Activated CD4-positive, alpha-beta memory T cell treated with anti-CD3 and anti-CD28 coated beads for 36 hours (primary cell): Measurements from ENCODE around the gene ISOC1. TPM values are rescaled to one million over a fixed set of nuclear protein-coding genes. Genes with fewer than 3 reads are reported as not detected.

Source experiments
- CTCF ChIA-PET: fragments of 350-600 bp; sonication (Branson Sonifier 250); formaldehyde crosslinking; loops from one replicate; lab custom pipeline; 2021; ENCODE audit warnings: antibody characterized with exemption, inconsistent platforms; lab: Charles Lee
- POLR2A ChIA-PET: fragments of 350-600 bp; sonication (Branson Sonifier 250); formaldehyde crosslinking; loops from one replicate; lab custom pipeline; 2021; ENCODE audit warnings: antibody characterized with exemption; lab: Charles Lee
- DNase-seq: peaks from one replicate; pipeline ENCODE4 v3.0.0-alpha.2; 2020
- H3K27ac Mint-ChIP-seq: one replicate; pipeline ENCODE4 v1.8.0; 2021; ENCODE audit warnings: mixed read lengths
- H3K27me3 Mint-ChIP-seq: one replicate; pipeline ENCODE4 v1.8.0; 2021; ENCODE audit warnings: mixed read lengths
- H3K36me3 Mint-ChIP-seq: one replicate; pipeline ENCODE4 v1.8.0; 2021; ENCODE audit warnings: mixed read lengths
- H3K4me1 Mint-ChIP-seq: one replicate; pipeline ENCODE4 v1.8.0; 2021; ENCODE audit warnings: low read depth, mixed read lengths
- H3K4me3 Mint-ChIP-seq: one replicate; pipeline ENCODE4 v1.8.0; 2021; ENCODE audit warnings: mild to moderate bottlenecking, mixed read lengths
- H3K9me3 Mint-ChIP-seq: one replicate; pipeline ENCODE4 v1.8.0; 2021; ENCODE audit warnings: mixed read lengths
- intact Hi-C: fragments of 100-400 bp; cut with micrococcal nuclease; formaldehyde crosslinking; loops from one replicate; pipeline ENCODE4 v1.15.1; 2023
- microRNA-seq: library from miRNA; unstranded; fragments of <30 nt; microRNA quantifications from one replicate; pipeline ENCODE4 v1.2.0, GENCODE V29; 2022; ENCODE audit warnings: borderline number of aligned reads, borderline microRNAs expressed, borderline replicate concordance
- total RNA-seq, 2 experiments: library from RNA; stranded (reverse); gene quantifications; one replicate each; pipeline ENCODE4 v1.2.3, GENCODE V29; 2021

ISOC1 gene
- total RNA-seq, 2 experiments from 2014 or later, result 23.3 to 25.1 TPM

DNA sequence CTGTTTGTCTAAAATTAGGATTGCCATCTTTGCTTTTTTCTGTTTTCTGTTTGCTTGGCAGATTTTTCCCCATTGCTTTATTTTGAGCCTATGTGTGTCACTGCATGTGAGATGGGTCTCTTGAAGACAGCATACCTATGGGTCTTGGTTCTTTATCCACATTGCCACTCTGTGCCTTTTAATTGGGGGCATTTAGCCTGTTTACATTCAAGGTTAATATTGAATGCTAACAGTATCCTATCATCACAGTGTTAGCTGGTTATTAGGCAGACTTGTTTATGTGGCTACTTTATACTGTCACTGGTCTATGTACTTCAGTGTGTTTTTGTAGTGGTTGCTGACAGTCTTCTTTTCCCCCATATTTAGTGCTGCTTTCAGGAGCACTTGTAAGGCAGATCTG is 67.3 kb downstream of the ISOC1 start:
- Mint-ChIP-seq H3K4me3 (no peak overlapping the region), H3K36me3 (peaks cover 27% of the 10 kb centered on the region), H3K27me3 (no peaks in the 10 kb centered on the region), H3K27ac (no peak overlapping the region), H3K4me1 (no peaks in the 10 kb centered on the region), H3K9me3 (peaks cover 23% of the 10 kb centered on the region)
- ChIA-PET CTCF (no interaction called here), POLR2A (no interaction called here)
- intact Hi-C loops, result no loop called here
- DNase-seq, result no peak

Small RNA genes within 50 kb of the gene (microRNA-seq; reads per million reads assigned to microRNA genes)
- not detected for gene MIR4633

Other genes with a start within 250 kb of the ISOC1 start
- not detected for gene SLC27A6, start 129.3 kb upstream of the ISOC1 start, total RNA-seq